HS-5 (cell line): ENCODE measurements around the gene STH.

Experiments
- DNase-seq: peaks from one replicate; pipeline ENCODE4 v3.0.0-alpha.2; 2012; ENCODE audit warnings: low read depth

Gene STH

DNA sequence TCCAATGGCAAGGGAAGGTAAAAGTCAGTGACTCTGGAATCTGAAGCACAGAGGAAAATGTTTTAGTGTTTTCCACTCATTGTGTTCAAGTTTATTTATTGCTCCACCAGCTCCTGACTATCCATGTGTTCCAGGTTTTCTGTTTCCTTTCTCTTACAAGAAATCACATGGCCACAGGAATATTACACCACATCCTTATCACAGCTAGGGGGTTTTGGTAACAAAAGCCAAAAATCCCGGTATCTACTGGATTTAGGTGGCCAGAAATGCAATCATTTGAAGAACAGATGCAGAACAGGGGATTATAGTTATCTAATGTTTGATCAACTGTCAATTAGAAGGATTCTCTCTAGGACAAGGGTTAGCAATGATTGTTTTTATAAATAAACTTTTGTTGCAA is 47.9 kb downstream of the STH start:
- DNase-seq = no peak

DNA sequence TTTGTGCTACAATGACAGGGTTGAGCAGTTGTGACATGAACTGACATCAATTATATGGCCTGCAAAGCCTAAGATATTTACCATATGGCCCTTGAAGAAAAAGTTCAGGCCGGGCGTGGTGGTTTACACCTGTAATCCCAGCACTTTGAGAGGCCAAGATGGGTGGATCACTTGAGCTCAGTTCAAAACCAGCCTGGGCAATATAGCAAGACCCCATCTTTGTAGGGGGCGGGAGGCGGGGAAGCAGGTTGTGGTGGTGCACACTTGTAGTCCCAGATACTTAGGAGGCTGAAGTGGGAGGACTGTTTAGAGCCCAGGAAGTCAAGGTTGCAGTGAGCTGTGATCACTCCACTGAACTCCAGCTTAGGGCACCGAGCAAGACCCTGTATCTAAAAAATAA is 48.3 kb downstream of the STH start:
- DNase-seq = no peak

DNA sequence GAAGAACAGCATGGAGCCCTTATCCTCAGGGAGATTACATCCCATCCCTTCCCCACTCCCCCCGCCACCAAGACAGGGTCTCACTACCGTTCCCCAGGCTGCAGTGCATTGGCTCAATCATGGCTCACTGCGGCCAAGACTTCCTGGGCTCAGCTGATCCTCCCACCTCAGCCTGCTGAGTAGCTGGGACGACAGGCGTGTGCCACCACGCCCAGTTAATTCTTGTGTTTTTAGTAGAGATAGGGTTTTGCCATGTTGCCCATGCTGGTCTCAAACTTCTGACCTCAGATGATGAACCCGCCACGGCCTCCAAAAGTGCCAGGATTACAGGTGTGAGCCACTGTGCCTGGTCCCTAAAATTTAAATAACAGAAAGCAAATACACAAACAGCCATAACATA is 48.8 kb downstream of the STH start:
- DNase-seq = no peak
